Stimulated activated CD8-positive, alpha-beta memory T cell treated with anti-CD3 and anti-CD28 coated beads, Interleukin-4, amount 100 ng/mL, for 24 hours (primary cell): ENCODE data around the gene PTPRA.
"Not testable (repeated sequence)": the region's sequence is repeated elsewhere in the genome, so short reads cannot be mapped to it uniquely, and the experiment has no call there.

Experiments used
- DNase-seq: peaks from one replicate; pipeline ENCODE4 v3.0.0-alpha.2; 2020; ENCODE audit warnings: low read depth

PTPRA gene

GRCh38 chr20:2888224-2888955 is 15.1 kb downstream of the PTPRA start:
- DNase-seq, result no peak

GRCh38 chr20:2889209-2889608 is 15.9 kb downstream of the PTPRA start:
- no peak for DNase-seq

GRCh38 chr20:2889797-2890196 is 16.5 kb downstream of the PTPRA start:
- DNase-seq, result no peak

GRCh38 chr20:2890742-2891141 is 17.5 kb downstream of the PTPRA start:
- DNase-seq, result no peak

GRCh38 chr20:2891343-2891742 is 18.1 kb downstream of the PTPRA start:
- DNase-seq, result no peak

- DNase-seq, result no peak
These were observed 19.1 kb downstream of the PTPRA start for GRCh38 chr20:2892376-2892775.

- no peak for DNase-seq
These were observed 20.9 kb downstream of the PTPRA start for GRCh38 chr20:2894221-2894620.

GRCh38 chr20:2895154-2895553 is 21.9 kb downstream of the PTPRA start:
- DNase-seq, result not testable (repeated sequence)

- DNase-seq, result no peak
These were observed 26.0 kb downstream of the PTPRA start for GRCh38 chr20:2899243-2899642.

GRCh38 chr20:2900845-2901592 is 27.7 kb downstream of the PTPRA start:
- DNase-seq, result no peak

GRCh38 chr20:2902291-2902690 is 29.0 kb downstream of the PTPRA start:
- no peak for DNase-seq

- DNase-seq, result no peak
These were observed 29.5 kb downstream of the PTPRA start for GRCh38 chr20:2902818-2903217.

GRCh38 chr20:2903686-2904085 is 30.4 kb downstream of the PTPRA start:
- no peak for DNase-seq

- no peak for DNase-seq
These were observed 34.2 kb downstream of the PTPRA start for GRCh38 chr20:2907519-2907918.

GRCh38 chr20:2909953-2910352 is 36.7 kb downstream of the PTPRA start:
- no peak for DNase-seq

GRCh38 chr20:2911200-2911599 is 37.9 kb downstream of the PTPRA start:
- no peak for DNase-seq

- no peak for DNase-seq
These were observed 40.9 kb downstream of the PTPRA start for GRCh38 chr20:2914160-2914559.

GRCh38 chr20:2917266-2917665 is 44.0 kb downstream of the PTPRA start:
- DNase-seq, result no peak

GRCh38 chr20:2918096-2919049 is 45.1 kb downstream of the PTPRA start:
- no peak for DNase-seq

- DNase-seq, result no peak
These were observed 46.4 kb downstream of the PTPRA start for GRCh38 chr20:2919518-2920245.

GRCh38 chr20:2920473-2920872 is 47.2 kb downstream of the PTPRA start:
- no peak for DNase-seq

GRCh38 chr20:2921506-2921905 is 48.2 kb downstream of the PTPRA start:
- no peak for DNase-seq
